Muscle of back (tissue), 13 donors: ENCODE data around the gene DSN1. TPM values are rescaled to one million over a fixed set of nuclear protein-coding genes. Genes with fewer than 3 reads are reported as not detected.
A peak's percentile ranks its signal among the peaks of the same experiment; 100 is the strongest.
"Not testable (repeated sequence)": the region's sequence is repeated elsewhere in the genome, so short reads cannot be mapped to it uniquely, and the experiment has no call there.

Experiments
- DNase-seq, 3 donors: peaks; one replicate each; pipeline versions ENCODE4 v3.0.0 to v3.0.0-alpha.2; 2013
- long read RNA-seq, 9 donors: transcript quantifications; one replicate each; lab custom pipeline, GENCODE V29; 2026
- polyA plus RNA-seq, 10 donors: library from polyadenylated mRNA; unstranded; fragments of 120-200 nt; gene quantifications; one replicate each; pipeline ENCODE4 v1.2.1, GENCODE V29; 2013; ENCODE audit not compliant: insufficient read length in 10 of 10

Gene DSN1
- polyA plus RNA-seq: 10 to 100 TPM in 5 of 10 donors, 1 to 10 TPM in 5; 7.9 to 15.2 (median 10.1) TPM
- long read RNA-seq, donor 1: 0 reads
- long read RNA-seq, donor 2, partial matches to known transcripts: 0 of 4 reads
- long read RNA-seq, donor 2, other reads (novel, unspliced or antisense): 0 of 4 reads
- long read RNA-seq, donor 3: 0 reads
- long read RNA-seq, donor 4, partial matches to known transcripts: 0 of 2 reads
- long read RNA-seq, donor 4, other reads (novel, unspliced or antisense): 0 of 2 reads
- long read RNA-seq, donor 5, partial matches to known transcripts: 0 of 3 reads
- long read RNA-seq, donor 5, other reads (novel, unspliced or antisense): 0 of 3 reads
- long read RNA-seq, donor 6, partial matches to known transcripts: 0 of 5 reads
- long read RNA-seq, donor 6, other reads (novel, unspliced or antisense): 0 of 5 reads
- long read RNA-seq, donor 7: 0 reads
- long read RNA-seq, donor 8, partial matches to known transcripts: 0 of 1 reads
- long read RNA-seq, donor 8, other reads (novel, unspliced or antisense): 0 of 1 reads
- long read RNA-seq, donor 9: 0 reads

- DNase-seq: peak; percentile 97 to 99 (median 99)
These were observed at the start of gene DSN1 for GRCh38 chr20:36773597-36774390. Gene DSN1, minus strand, starts transcription at chr20:36773763. Its CDS starts 2,305 bp downstream, at chr20:36771458.

GRCh38 chr20:36823121-36823520, 49.6 kb upstream of the DSN1 start:
- peak in 1 of 3 donors; percentile 33 for DNase-seq

GRCh38 chr20:36821964-36822437, 48.4 kb upstream of the DSN1 start:
- DNase-seq: peak in 1 of 3 donors; percentile 34

GRCh38 chr20:36820928-36821327, 47.4 kb upstream of the DSN1 start:
- DNase-seq: no peak

- no peak for DNase-seq
These were observed 46.5 kb upstream of the DSN1 start for GRCh38 chr20:36820073-36820472.

- DNase-seq: no peak
These were observed 46.1 kb upstream of the DSN1 start for GRCh38 chr20:36819659-36820058.

- no peak for DNase-seq
These were observed 45.3 kb upstream of the DSN1 start for GRCh38 chr20:36818861-36819260.

- DNase-seq: no peak
These were observed 44.6 kb upstream of the DSN1 start for GRCh38 chr20:36818185-36818584.

- DNase-seq: no peak
These were observed 43.9 kb upstream of the DSN1 start for GRCh38 chr20:36817496-36817895.

- DNase-seq: no peak
These were observed 42.0 kb upstream of the DSN1 start for GRCh38 chr20:36815454-36816091.

GRCh38 chr20:36812594-36813463, 39.3 kb upstream of the DSN1 start:
- no peak for DNase-seq

- peak in 2 of 3 donors; percentile 21 to 43 for DNase-seq
These were observed 35.0 kb upstream of the DSN1 start for GRCh38 chr20:36808317-36809257.

GRCh38 chr20:36806049-36806448, 32.5 kb upstream of the DSN1 start:
- DNase-seq: no peak

GRCh38 chr20:36805396-36805795, 31.8 kb upstream of the DSN1 start:
- no peak for DNase-seq

- DNase-seq: no peak
These were observed 30.9 kb upstream of the DSN1 start for GRCh38 chr20:36804425-36804824.

- DNase-seq: peak in 1 of 3 donors; percentile 33
These were observed 29.0 kb upstream of the DSN1 start for GRCh38 chr20:36802326-36803222.

GRCh38 chr20:36800410-36800809, 26.8 kb upstream of the DSN1 start:
- no peak for DNase-seq

- not testable (repeated sequence) for DNase-seq
These were observed 25.8 kb upstream of the DSN1 start for GRCh38 chr20:36799313-36799712.

GRCh38 chr20:36796875-36797274, 23.3 kb upstream of the DSN1 start:
- no peak for DNase-seq
